ENCODE data around the gene CYLD.

Gene CYLD

DNA sequence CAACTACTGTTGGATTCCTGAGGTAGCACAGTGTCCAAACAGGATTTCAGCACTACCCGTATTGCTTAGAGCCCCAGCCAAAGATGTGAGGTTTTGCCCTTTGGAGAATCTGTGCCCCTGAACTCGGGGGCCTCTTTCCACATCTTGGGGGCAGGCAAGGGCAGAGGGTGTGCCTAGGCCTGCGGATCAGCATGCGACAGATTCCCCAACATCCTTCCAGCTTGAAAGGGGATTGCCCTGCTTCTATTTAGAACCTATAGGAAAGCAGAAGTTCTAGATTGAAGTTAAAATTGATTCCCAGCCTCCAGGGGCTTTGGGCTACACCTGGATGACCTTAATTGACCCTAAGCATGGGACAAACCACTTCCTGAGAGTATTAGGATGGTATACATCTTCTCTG lies 28.9 kb upstream of the CYLD start:
- Histone ChIP-seq H3K36me3 (ENCODE audit: insufficient read depth, low read depth, low read length) (no peaks in the 10 kb centered on the region), H3K4me1 (ENCODE audit: insufficient read depth, low read length) (no peaks in the 10 kb centered on the region; the same call in 1 of the 2 replicates), H3K4me3 (ENCODE audit: low read length) (no peak overlapping the region), H3K9me3 (ENCODE audit: insufficient read depth, low read depth, low read length) (no peaks in the 10 kb centered on the region), H3K27me3 (ENCODE audit: insufficient read depth, low read length) (no peaks in the 10 kb centered on the region; the same call in 1 of the 2 replicates), H3K9ac (ENCODE audit: low read depth, low read length) (no peak overlapping the region), H3K27ac (ENCODE audit: low read length) (no peak overlapping the region)

DNA sequence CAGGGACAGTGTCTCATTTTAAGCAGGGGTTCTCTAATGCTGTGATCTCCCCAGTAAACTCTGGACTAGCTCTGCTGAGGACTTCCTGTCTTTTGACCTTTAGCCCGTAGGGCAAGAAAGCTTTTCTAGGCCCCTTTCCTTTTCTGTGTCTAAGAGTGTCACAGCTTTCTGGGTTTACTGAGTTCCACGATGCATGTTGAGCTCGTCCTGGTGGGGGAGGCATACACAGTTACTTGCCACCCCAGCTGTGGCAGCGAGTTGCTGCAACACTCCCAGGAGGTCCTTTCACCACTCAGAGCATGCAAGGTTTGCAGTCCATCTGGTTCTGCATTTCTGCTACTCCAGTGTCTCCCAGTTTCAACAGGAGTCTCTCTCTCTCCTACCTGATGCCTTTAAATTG lies 24.8 kb upstream of the CYLD start:
- Histone ChIP-seq H3K9ac (ENCODE audit: low read depth, low read length) (no peak overlapping the region), H3K27me3 (ENCODE audit: insufficient read depth, low read length) (no peaks in the 10 kb centered on the region), H3K4me1 (ENCODE audit: insufficient read depth, low read length) (no peaks in the 10 kb centered on the region; the same call in 1 of the 2 replicates), H3K27ac (ENCODE audit: low read length) (no peak overlapping the region), H3K4me3 (ENCODE audit: low read length) (no peak overlapping the region), H3K36me3 (ENCODE audit: insufficient read depth, low read depth, low read length) (no peaks in the 10 kb centered on the region), H3K9me3 (ENCODE audit: insufficient read depth, low read depth, low read length) (no peaks in the 10 kb centered on the region)

DNA sequence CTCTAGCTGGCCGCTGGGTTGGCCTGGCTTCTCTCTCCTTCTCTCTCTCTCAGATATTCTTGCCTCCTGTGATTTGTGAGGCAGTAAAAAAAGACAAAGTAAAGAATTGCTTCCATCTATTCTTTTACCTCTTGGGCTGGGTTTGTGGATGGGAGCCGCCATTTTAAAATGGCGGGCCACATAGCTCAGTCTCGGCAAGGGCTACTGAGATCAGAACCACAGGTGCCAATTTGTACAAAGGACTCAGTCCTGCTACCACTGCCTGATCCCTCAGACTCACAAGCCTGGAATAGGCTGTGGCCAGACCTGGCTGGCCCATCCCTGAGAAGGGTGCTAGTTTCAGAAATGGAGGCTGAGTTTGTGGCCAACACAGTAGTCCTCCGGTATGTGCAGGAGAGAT lies 24.4 kb upstream of the CYLD start:
- no peaks in the 10 kb centered on the region for H3K27me3 ChIP-seq (ENCODE audit: insufficient read depth, low read length)
- H3K9ac ChIP-seq (ENCODE audit: low read depth, low read length) = no peak overlapping the region
- H3K4me1 ChIP-seq (ENCODE audit: insufficient read depth, low read length) = no peaks in the 10 kb centered on the region; the same call in 1 of the 2 replicates
- no peaks in the 10 kb centered on the region for H3K36me3 ChIP-seq (ENCODE audit: insufficient read depth, low read depth, low read length)
- H3K9me3 ChIP-seq (ENCODE audit: insufficient read depth, low read depth, low read length) = no peaks in the 10 kb centered on the region
- no peak overlapping the region for H3K27ac ChIP-seq (ENCODE audit: low read length)
- no peak overlapping the region for H3K4me3 ChIP-seq (ENCODE audit: low read length)

DNA sequence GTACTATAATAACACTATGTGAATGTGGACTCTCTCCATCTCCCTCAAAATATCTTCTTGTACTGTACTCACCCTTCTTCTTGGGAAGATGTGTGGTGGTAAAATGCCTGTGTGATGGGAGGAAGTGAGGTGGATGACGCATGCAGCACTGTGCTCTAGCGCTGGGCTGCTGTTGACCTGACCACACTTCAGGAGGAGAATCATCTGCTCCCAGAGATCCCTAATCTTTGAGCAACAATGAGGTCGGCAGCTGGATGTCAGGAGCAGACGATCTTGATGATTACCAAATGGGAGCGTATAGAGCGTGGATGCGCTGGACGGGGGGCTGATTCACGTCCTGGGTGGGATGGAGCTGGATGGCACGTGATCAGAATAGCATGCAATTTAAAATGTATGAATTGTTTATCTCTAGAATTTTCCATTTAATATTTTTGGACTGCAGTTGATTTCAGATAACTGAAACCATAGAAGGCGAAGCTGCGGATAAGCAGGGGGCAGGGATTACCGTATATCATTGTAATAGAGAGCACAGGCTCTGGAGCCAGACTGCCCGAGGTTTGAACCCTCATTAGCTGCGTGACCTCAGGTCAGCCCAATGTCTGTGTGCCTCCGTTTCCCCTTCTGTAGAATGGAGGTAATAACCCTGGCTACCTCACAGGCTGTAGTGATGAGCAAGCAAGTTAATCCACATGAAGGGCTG lies 23.7 kb upstream of the CYLD start:
- H3K4me1 ChIP-seq (ENCODE audit: insufficient read depth, low read length) = no peaks in the 10 kb centered on the region
- H3K9me3 ChIP-seq (ENCODE audit: insufficient read depth, low read depth, low read length) = no peaks in the 10 kb centered on the region
- no peaks in the 10 kb centered on the region for H3K36me3 ChIP-seq (ENCODE audit: insufficient read depth, low read depth, low read length)
- no peak overlapping the region for H3K4me3 ChIP-seq (ENCODE audit: low read length)
- no peak overlapping the region for H3K9ac ChIP-seq (ENCODE audit: low read depth, low read length)
- H3K27me3 ChIP-seq (ENCODE audit: insufficient read depth, low read length) = no peaks in the 10 kb centered on the region
- no peak overlapping the region for H3K27ac ChIP-seq (ENCODE audit: low read length)

GRCh38 chr16:50718761-50719400 lies 23.0 kb upstream of the CYLD start:
- Histone ChIP-seq H3K4me1 (ENCODE audit: insufficient read depth, low read length) (no peaks in the 10 kb centered on the region), H3K9ac (ENCODE audit: low read depth, low read length) (no peak overlapping the region), H3K27ac (ENCODE audit: low read length) (no peak overlapping the region), H3K4me3 (ENCODE audit: low read length) (no peak overlapping the region), H3K9me3 (ENCODE audit: insufficient read depth, low read depth, low read length) (no peaks in the 10 kb centered on the region), H3K27me3 (ENCODE audit: insufficient read depth, low read length) (no peaks in the 10 kb centered on the region), H3K36me3 (ENCODE audit: insufficient read depth, low read depth, low read length) (no peaks in the 10 kb centered on the region)

DNA sequence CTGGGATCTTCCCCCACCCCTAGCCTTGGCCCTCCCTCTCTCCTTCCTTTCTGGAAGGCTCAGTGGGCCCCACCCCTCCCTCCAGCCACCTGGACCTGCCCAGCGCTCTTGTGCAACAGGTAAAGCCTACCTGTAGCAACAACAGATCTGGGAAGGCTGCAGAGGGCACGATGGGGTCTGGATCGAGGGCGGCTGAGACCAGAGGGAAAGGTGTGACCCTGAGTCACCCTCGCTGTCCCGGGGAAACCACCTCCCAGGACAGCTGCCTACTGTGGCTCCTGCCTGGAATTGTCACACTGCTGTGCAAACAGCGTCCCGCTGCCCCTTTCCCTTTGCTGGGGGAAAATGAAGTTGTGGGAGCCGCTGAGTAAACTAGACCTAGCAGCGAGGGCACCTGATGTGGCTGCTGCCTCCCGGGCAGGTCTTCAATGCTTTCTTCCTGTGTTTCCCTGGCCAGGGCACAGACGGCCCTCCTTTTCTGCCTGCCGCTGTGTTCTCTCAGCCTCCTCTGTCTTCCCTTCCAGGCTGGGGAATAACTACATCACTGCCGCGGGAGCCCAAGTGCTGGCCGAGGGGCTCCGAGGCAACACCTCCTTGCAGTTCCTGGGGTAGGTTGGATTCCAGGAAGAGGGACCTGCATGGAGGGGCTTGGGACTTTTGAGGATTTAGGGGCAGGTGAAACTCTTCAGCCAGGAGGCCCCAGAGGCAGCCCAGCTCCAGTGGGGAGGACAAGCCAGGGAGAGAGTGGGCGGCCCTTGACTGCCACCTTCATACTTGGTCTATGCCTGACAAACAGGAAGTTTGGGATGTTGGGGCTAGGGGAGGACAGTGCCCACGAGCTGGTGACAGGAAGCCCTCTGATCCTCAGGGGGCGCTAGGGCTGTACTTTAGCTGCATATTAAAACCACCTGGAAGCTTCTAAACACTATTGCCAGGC lies 22.2 kb upstream of the CYLD start:
- Histone ChIP-seq H3K4me1 (ENCODE audit: insufficient read depth, low read length) (no peaks in the 10 kb centered on the region), H3K4me3 (ENCODE audit: low read length) (no peak overlapping the region), H3K9ac (ENCODE audit: low read depth, low read length) (no peak overlapping the region), H3K27ac (ENCODE audit: low read length) (no peak overlapping the region), H3K27me3 (ENCODE audit: insufficient read depth, low read length) (no peaks in the 10 kb centered on the region), H3K9me3 (ENCODE audit: insufficient read depth, low read depth, low read length) (no peaks in the 10 kb centered on the region; the same call in 1 of the 2 replicates), H3K36me3 (ENCODE audit: insufficient read depth, low read depth, low read length) (no peaks in the 10 kb centered on the region)

DNA sequence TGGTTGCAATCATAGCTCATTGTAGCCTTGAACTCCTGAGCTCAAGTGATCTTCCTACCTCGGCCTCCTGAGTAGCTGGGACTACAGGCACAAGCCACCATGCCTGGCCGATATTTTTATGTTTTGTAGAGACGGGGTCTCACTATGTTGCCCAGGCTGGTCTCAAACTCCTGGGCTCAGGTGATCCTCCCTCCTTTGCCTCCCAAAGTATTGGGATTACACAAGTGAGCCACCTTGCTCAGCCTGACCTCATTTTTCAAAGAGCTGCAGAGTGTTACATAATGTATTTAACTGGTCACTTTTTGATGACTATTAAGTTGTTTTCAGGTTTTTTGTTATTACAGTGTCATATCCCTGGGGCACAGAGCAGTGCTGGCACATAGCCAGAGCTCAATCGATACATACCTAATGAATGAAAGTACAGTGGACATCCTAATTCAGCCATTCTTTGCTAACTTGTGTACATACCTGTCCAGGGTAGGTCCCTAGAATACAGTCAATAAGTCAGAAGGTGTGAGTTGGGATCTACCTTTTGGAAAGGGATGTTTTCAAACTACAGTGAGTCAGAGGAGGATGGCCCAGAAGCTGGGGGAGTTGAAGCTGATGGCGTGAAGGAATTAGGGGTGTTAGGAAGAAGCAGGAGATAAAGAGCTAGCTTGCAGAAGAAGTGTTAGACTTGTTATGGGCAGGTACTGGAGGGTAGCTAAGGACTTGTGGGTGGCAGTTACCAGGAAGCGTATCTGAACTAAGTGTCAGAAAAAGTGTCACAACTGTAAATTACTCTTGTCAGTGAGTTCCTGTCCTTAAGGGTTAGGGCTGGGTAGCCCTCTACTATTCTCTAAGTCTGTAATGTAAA lies 20.1 kb upstream of the CYLD start:
- Histone ChIP-seq H3K4me3 (ENCODE audit: low read length) (no peak overlapping the region), H3K9me3 (ENCODE audit: insufficient read depth, low read depth, low read length) (no peaks in the 10 kb centered on the region; the same call in 1 of the 2 replicates), H3K36me3 (ENCODE audit: insufficient read depth, low read depth, low read length) (no peaks in the 10 kb centered on the region), H3K4me1 (ENCODE audit: insufficient read depth, low read length) (no peaks in the 10 kb centered on the region), H3K27ac (ENCODE audit: low read length) (no peak overlapping the region), H3K27me3 (ENCODE audit: insufficient read depth, low read length) (no peaks in the 10 kb centered on the region), H3K9ac (ENCODE audit: low read depth, low read length) (no peak overlapping the region)

- H3K4me1 ChIP-seq (ENCODE audit: insufficient read depth, low read length) = no peaks in the 10 kb centered on the region
- no peak overlapping the region for H3K9ac ChIP-seq (ENCODE audit: low read depth, low read length)
- H3K27ac ChIP-seq (ENCODE audit: low read length) = no peak overlapping the region
Measured at GRCh38 chr16:50722405-50722737, 19.5 kb upstream of the CYLD start.

DNA sequence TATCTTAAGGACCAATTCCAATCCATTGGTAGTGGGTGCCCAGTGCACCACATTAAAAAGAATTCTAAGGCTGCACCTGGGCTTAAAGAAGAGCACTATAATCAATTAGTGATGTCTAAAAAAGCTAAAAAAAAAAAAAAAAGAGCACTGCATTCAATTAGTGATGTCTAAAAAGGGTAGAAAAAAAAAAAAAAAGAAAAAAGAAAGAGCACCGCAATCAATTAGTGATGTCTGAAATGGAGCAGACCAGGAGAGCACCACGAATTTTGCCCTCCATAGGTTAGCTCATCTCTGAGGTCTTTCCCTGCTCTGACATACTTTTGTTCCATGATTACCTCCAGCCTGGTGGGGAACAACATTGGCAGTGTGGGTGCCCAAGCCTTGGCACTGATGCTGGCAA lies 18.9 kb upstream of the CYLD start:
- H3K4me3 ChIP-seq (ENCODE audit: low read length) = no peak overlapping the region
- no peaks in the 10 kb centered on the region for H3K36me3 ChIP-seq (ENCODE audit: insufficient read depth, low read depth, low read length)
- H3K4me1 ChIP-seq (ENCODE audit: insufficient read depth, low read length) = no peaks in the 10 kb centered on the region
- no peaks in the 10 kb centered on the region; the same call in 1 of the 2 replicates for H3K9me3 ChIP-seq (ENCODE audit: insufficient read depth, low read depth, low read length)
- H3K27me3 ChIP-seq (ENCODE audit: insufficient read depth, low read length) = no peaks in the 10 kb centered on the region
- no peak overlapping the region for H3K27ac ChIP-seq (ENCODE audit: low read length)
- H3K9ac ChIP-seq (ENCODE audit: low read depth, low read length) = no peak overlapping the region

More at GRCh38 chr16:50722405-50722737, 19.5 kb upstream of the CYLD start:
- H3K9me3 ChIP-seq (ENCODE audit: insufficient read depth, low read depth, low read length) = no peaks in the 10 kb centered on the region; the same call in 1 of the 2 replicates
- no peaks in the 10 kb centered on the region for H3K27me3 ChIP-seq (ENCODE audit: insufficient read depth, low read length)
- no peaks in the 10 kb centered on the region for H3K36me3 ChIP-seq (ENCODE audit: insufficient read depth, low read depth, low read length)
- H3K4me3 ChIP-seq (ENCODE audit: low read length) = no peak overlapping the region

DNA sequence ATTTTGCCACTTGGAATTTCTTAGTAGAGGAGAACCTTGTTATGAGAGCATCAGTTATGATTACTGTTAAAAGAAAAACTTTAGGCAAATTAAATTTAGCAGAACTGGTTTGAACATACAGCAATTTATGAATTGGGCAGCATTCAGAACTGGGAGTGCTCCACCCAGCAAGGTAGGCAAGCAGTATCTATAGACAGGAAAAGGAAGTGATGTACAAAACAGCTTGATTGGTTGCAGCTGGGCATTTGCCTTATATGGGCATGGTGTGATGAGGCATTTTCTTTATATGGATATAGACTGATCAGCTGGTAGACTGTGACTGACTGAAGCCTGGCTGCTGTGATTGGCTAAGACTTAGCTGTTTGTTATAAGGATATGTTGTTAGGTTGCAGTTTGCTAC lies 17.6 kb upstream of the CYLD start:
- Histone ChIP-seq H3K4me3 (ENCODE audit: low read length) (no peak overlapping the region), H3K9me3 (ENCODE audit: insufficient read depth, low read depth, low read length) (no peaks in the 10 kb centered on the region; the same call in 1 of the 2 replicates), H3K36me3 (ENCODE audit: insufficient read depth, low read depth, low read length) (no peaks in the 10 kb centered on the region), H3K4me1 (ENCODE audit: insufficient read depth, low read length) (no peaks in the 10 kb centered on the region), H3K9ac (ENCODE audit: low read depth, low read length) (no peak overlapping the region), H3K27ac (ENCODE audit: low read length) (no peak overlapping the region), H3K27me3 (ENCODE audit: insufficient read depth, low read length) (no peaks in the 10 kb centered on the region)

Measured in iPS-20b (cell line).